Activated T-helper 17 cell treated with anti-CD3 and anti-CD28 coated beads, Interleukin-2, amount 50 U/mL, for 72 hours (primary cell): ENCODE data around the gene JAG2. TPM values are rescaled to one million over a fixed set of nuclear protein-coding genes. Genes with fewer than 3 reads are reported as not detected.

Experiments
- ATAC-seq: fragments of 150-1000 bp; cut with Tn5 transposase; replicated peaks from 2 replicates; pipeline ENCODE4 v1.10.0; 2021; ENCODE audit warnings: mild to moderate bottlenecking, moderate library complexity
- H3K27ac Mint-ChIP-seq: one replicate; pipeline ENCODE4 v1.8.0; 2022; ENCODE audit warnings: mixed read lengths
- H3K27me3 Mint-ChIP-seq: one replicate; pipeline ENCODE4 v1.8.0; 2022; ENCODE audit warnings: mixed read lengths
- H3K36me3 Mint-ChIP-seq: one replicate; pipeline ENCODE4 v1.8.0; 2022; ENCODE audit warnings: low read depth, mild to moderate bottlenecking, mixed read lengths
- H3K4me1 Mint-ChIP-seq: one replicate; pipeline ENCODE4 v1.8.0; 2022; ENCODE audit warnings: mixed read lengths
- H3K4me3 Mint-ChIP-seq: one replicate; pipeline ENCODE4 v1.8.0; 2022; ENCODE audit warnings: mild to moderate bottlenecking, mixed read lengths
- H3K9me3 Mint-ChIP-seq: one replicate; pipeline ENCODE4 v1.8.0; 2022; ENCODE audit warnings: mixed read lengths
- total RNA-seq, 2 donors: library from RNA; stranded (reverse); gene quantifications; one replicate each; pipeline ENCODE4 v1.2.3, GENCODE V29; 2022

The JAG2 gene
- total RNA-seq, 2 donors from 2014 or later, result 2.5 TPM

GRCh38 chr14:105091517-105092170, 76.9 kb downstream of the JAG2 start:
- H3K4me3 Mint-ChIP-seq, result peak overlapping the region; percentile 71

GRCh38 chr14:105091054-105091516, 77.5 kb downstream of the JAG2 start:
- ATAC-seq, result no peak
- H3K4me1 Mint-ChIP-seq, result peaks cover 9% of the 10 kb centered on the region
- H3K9me3 Mint-ChIP-seq, result no peaks in the 10 kb centered on the region
- no peaks in the 10 kb centered on the region for H3K36me3 Mint-ChIP-seq
- no peak overlapping the region for H3K27ac Mint-ChIP-seq
- no peaks in the 10 kb centered on the region for H3K27me3 Mint-ChIP-seq
- no peak overlapping the region for H3K4me3 Mint-ChIP-seq

More at GRCh38 chr14:105091517-105092170, 76.9 kb downstream of the JAG2 start:
- Mint-ChIP-seq H3K4me1 (peaks cover 11% of the 10 kb centered on the region), H3K36me3 (no peaks in the 10 kb centered on the region), H3K9me3 (no peaks in the 10 kb centered on the region), H3K27me3 (no peaks in the 10 kb centered on the region), H3K27ac (no peak overlapping the region)
- no peak for ATAC-seq

Other genes with a start within 250 kb of the JAG2 start
- not detected for gene PLD4, start 243.9 kb downstream of the JAG2 start, total RNA-seq
- under 1 TPM; 0.05 to 0.06 TPM for gene AHNAK2, start 190.4 kb downstream of the JAG2 start, total RNA-seq
- under 1 TPM; 0.54 to 0.85 TPM for gene CLBA1, start 183.0 kb downstream of the JAG2 start, total RNA-seq
- 10 to 100 TPM; 49.2 to 58.6 TPM for gene CDCA4, start 147.7 kb downstream of the JAG2 start, total RNA-seq
- gene GPR132, start 103.3 kb downstream of the JAG2 start, total RNA-seq, result 10 to 100 TPM; 46.5 to 49.5 TPM
- 10 to 100 TPM; 17.9 to 18.3 TPM for gene NUDT14, start 12.5 kb upstream of the JAG2 start, total RNA-seq
- 10 to 100 TPM; 19.5 to 41.3 TPM for gene BTBD6, start 79.8 kb upstream of the JAG2 start, total RNA-seq
- 10 to 100 TPM; 28.6 to 35.1 TPM for gene BRF1, start 132.2 kb upstream of the JAG2 start, total RNA-seq
- gene PACS2, start 146.0 kb upstream of the JAG2 start, total RNA-seq, result 10 to 100 TPM; 26.4 to 30.0 TPM
- gene TEX22, start 229.8 kb upstream of the JAG2 start, total RNA-seq, result 1 to 10 TPM in 1 of 2 donors, under 1 TPM in 1; 0.95 to 3.7 TPM